Measurements from ENCODE around the gene PDZRN3.

The PDZRN3 gene

DNA sequence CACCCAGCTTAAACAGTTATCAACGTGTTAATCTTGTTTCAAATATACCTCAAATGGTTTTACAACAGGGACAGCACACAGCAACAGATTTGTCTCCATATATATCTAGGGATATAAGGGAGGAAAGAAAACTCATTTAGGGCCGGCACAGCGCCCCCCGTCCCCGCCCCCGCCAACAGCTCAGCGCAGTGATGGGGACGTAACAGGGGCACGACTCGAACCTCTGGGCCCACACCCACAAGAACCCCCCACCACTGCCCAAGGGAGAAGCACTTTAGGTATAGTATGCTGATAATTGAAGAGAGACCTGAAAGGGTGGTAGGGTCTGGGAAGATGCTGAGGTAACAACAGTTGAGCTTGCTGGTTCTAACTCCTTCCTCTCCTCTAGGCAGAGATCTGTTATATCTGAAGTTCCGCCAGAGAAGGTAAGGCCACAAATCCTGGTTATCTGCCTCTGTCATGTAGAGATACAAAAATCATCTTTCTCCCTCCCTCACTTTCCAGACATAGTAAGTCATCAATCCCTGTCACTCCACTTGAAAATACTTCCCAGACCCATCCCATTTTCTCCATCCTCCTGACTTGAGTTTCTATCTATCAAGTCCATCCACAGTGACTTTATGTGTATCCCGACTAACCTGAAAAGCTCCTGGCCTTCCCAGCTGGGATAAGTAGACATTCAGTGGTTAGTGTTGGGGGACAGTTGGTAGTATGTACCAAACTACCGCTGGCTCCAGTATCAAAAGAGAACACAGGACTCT, 126.9 kb downstream of the PDZRN3 start:
- no peak for DNase-seq (ENCODE audit: low read depth, low spot score)

DNA sequence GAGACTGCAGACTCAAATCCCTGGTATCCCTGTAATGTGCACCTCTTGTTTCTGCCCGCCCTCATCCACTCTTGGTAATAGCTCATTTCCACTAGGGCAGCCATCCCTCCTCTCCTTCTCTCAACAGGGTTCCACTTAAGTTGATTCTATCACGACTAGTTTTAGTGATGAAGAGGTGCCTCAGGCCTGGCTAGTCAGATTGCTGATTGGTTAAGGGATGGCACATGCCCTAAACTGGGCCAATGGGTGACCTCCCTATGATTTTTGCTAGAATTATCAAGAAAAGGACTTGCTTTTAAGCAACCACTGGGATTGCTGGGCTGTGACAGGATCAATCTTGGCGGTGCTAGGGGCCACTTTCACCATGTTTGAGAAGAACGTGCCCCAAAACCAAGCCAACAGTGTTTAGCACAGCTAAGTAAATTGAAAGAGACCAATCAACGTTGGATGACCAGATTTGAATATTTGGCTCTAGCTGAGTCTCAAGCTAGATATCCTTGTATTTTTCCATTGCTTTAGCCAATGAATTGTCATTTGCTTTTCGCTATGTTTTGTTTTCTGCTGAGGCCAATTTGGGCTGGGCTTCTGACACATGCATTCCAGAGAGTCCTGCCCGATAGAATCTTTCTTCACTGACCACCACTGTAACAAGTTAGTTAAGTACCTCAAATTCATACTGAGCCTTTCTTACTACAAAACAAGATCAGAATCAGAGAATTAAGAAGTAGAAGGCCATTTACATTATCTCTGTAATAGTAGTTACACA, 131.0 kb downstream of the PDZRN3 start:
- no peak for DNase-seq (ENCODE audit: low read depth, low spot score)

DNA sequence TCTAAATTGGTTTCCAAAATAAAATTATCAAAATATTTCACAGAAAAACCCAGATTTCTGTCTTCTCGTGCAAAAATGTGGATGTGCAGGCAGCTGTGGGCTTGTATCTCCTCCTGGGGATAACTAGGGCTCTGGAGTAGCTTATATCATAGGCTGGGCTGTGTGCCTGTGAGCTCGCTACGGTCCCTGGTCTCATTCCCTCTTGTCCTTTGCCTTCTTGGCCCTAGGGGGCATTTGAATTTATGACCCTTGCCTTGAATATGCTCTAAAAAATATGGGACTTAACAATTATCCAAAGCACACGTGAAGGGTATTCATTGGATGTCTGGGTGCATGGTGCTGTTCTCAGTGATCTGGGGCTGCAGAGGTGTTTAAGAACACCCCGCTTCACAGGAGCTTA, 132.6 kb downstream of the PDZRN3 start:
- no peak for DNase-seq (ENCODE audit: low read depth, low spot score)

DNA sequence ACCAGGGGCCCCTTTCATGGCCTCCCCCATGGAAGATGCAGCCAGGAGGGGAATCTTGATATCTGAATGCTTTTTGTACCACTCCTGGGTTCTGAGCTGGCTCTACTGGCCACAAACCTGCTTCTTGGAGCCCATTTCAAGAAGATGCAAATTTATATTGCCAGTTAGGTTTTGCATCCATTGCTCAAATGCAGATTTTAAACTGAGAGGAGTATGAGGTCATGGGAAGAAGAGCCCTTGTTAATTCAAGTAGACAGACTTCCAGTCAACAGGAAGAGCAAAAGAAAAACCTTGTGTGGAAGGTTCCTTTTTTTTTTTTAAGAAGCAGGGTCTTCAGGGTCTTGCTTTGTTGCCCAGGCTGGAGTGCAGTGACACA, 133.5 kb downstream of the PDZRN3 start:
- DNase-seq (ENCODE audit: low read depth, low spot score) = no peak

DNA sequence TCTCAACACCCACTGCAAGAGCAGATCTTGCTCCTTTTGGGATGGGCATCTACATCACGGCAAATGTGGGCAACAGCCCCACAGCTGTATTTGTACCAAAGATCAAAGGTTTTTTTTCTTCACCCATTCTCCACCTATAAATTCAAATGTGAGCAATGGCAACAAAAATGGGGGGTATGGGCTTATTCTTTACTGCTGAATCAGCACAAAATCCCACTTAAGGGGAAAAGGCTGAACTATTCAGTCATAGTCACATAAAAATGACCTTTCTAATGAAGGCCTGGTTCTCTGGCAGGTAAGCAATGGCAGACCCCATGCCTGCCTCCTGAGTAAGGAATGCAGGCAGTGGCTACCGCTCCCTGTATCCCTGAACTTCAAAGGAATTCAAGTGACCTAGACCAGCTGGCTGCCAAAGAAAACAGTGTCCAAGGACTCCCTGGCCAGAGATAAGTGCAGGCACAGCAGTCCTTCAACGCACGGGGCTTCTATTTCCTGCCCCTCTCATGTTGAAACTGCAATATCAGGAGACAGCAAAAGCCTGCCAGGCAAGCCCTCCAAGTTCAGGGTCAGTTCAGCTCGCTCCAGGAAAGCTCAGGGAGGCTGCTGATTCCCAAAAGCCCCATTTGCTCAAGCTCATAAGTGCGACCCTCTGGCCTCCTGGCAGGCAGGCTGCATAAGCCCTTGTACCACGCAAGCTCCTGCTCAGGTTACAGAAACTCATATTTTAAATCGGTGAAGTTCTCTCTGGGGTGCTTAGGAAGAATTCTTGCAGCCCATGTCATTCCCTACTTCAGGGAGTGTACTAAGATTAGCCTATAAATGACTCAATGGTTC, 134.1 kb downstream of the PDZRN3 start:
- peak; percentile 89 for DNase-seq (ENCODE audit: low read depth, low spot score)

DNA sequence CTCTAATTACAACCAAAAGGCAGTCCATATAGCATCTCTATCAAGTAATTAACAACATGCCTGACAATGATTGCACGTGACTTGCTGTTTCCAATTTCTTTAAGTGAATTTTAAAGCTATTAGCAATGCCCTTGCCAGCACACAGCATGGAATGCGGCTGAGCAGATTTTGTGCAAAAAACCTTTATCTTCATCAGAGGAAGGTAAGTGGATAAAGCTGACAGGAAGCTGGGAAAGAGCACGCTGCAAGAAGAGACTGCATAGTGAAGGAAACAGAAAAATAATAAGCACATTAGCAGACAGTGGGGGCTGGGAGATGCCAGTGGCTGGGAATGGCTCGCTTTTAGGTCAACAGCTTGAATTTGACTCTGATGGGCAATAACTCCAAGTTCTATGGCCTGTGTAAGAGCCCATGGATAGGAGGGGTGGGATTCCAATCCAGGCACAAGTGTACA, 138.8 kb downstream of the PDZRN3 start:
- DNase-seq (ENCODE audit: low read depth, low spot score) = no peak

DNA sequence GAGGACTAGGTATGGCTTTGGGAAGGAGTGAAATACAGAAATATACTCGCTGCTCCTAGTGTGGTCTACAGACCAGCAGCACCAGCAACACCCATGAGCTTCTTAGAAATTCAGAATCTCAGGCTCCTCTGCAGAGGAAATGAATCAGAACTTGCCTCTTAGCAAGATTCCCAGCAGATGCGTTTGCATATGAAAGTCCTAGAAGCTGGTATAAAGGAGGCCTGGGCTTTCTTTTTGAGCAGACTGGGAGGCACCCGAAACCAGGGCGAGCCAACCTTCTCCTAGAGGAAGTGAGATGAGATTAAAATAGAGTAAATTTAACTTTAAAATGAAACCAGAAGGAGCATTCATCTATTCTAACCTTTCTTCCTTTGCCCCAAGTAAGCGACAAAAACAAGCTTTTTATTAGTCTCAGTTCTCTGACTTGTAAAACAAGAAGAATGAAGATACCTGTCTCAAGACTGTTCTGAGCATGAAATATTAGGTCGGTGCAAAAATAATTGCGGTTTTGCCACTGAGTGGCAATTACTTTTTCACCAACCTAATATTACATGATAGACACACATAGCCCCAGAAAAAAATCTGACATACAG, 140.0 kb downstream of the PDZRN3 start:
- DNase-seq (ENCODE audit: low read depth, low spot score) = no peak

DNA sequence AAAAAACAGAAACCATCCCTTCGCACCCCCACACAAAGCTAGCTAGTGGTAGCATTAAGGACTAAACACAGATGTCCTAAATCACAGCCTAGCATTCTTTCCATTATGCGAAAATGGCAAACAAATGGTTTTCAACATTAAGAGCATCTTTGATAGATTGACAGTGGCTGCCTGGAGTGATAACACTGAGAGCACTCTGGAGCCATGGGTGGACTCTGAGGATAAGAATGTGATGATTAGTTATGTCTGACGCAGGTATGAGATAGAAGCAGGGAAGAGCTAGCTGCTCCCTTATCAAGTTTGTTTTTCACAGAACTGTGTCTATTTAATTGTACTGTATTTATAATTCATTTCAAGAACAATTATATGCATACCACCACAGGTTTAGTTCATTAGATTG, 142.9 kb downstream of the PDZRN3 start:
- no peak for DNase-seq (ENCODE audit: low read depth, low spot score)

DNA sequence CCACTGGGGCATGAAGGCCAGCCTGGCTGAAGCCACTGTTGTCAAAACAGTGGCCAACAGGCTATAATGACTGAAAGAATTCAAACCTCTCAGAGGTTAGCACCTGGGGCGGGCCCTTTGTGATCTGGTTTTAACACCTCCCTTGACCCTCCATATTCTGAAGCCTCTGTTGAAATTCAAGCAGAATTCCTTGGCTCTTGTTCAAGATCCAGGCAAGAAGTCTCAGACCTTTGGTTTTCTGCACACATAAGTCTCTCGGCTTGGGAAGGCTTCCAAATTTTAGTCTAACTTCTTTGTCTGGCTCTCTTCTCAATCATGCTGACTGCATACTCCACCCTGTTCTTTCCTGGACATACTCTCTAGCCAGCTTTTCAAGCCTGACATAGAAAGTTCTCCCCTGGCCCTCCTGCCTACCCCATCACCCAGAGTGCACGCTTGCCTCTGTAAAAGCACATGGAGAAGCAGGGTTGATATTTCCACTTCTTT, 144.5 kb downstream of the PDZRN3 start:
- DNase-seq (ENCODE audit: low read depth, low spot score) = no peak

DNA sequence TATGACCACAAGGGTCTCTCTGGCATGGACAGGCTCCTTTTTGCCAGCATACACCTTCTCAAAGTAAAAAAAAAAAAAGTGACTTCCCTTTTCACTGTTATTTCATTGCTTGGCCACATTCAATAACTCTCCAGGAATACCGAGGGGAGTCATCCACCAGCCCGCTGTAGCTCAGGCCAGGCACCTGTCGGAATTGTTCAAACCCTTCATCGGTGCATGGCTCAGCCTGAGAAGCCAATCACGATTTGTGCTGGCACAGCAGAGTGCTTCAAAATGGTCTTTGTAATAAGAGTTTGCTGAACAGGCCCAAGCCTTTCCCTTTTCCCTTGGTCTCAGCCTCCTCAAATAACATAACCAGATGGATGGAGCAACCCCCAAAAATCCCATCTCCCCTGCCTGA, 145.4 kb downstream of the PDZRN3 start:
- DNase-seq (ENCODE audit: low read depth, low spot score) = no peak

DNA sequence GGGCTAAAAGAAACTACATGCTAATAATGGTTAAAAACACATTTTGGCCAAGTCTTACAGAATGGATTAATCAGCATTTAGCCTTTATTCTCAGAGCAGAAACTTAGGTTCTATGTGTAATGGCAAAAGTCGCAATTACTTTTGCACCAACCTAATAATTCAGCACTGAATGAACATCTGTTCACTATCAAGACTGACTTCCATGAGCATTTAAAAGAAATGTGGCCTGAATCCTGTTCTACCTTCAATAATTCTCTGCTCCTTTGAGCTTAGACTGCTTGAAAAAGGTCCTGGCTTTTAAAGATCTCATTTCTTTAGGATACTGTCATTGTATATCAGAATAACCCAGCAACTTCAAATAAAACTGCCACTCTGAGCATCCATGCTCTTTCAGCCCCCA, 145.9 kb downstream of the PDZRN3 start:
- DNase-seq (ENCODE audit: low read depth, low spot score) = no peak

DNA sequence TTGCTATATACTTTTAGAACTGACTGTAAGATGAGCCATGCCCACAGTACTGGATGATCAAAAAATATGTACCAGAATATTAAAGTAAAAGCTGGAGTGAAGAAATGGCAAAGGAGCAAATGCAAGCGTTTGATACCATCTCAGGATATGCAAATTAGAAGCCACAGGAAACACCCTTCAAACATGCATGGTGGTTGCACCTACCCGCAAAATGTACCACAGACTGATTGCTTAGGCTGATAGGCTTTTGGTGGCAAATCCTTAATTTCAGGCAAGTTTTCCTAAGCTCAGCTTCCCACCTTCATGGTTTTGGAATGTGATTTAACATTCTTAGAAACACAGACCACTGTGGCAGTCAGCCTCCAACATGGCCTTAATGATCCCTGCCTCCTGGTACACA, 149.0 kb downstream of the PDZRN3 start:
- DNase-seq (ENCODE audit: low read depth, low spot score) = no peak

DNA sequence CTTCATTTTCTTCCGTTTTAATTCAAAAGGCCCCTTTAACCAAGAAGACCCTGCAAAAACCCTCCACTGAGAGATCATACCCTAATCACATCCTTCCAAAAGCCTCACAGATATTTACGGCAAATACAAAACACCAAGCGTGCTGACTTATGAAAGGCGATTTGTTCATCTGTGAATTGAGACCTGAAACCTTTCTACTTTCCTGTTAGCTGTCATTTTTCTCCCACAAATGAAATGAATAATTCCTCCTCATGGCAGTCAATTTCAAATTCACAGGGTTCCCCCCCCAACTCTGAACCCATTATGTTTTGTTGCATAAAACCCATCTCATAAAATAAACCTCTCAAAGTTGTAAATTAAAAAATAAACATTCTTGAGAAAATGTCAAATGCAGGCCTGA, 149.6 kb downstream of the PDZRN3 start:
- no peak for DNase-seq (ENCODE audit: low read depth, low spot score)

DNA sequence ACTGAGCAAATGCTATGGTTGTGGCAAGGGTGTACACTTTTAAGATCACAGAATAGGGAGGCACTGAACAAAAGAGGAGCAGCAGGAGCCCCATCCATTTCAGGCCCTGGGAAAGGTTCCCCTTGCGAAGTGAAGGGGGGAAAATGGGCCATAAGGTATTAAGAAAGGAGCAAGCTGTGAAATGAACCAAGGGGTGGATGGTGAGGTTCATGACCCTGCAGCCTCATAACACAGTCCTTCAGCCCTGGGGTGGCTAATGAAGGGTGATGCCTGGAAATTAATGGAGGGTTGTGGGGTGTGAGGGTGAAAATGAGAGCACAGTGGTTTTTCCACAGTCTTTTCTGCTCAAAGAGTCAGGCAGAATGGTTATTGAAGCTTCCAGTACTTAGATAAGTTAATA, 150.1 kb downstream of the PDZRN3 start:
- no peak for DNase-seq (ENCODE audit: low read depth, low spot score)

DNA sequence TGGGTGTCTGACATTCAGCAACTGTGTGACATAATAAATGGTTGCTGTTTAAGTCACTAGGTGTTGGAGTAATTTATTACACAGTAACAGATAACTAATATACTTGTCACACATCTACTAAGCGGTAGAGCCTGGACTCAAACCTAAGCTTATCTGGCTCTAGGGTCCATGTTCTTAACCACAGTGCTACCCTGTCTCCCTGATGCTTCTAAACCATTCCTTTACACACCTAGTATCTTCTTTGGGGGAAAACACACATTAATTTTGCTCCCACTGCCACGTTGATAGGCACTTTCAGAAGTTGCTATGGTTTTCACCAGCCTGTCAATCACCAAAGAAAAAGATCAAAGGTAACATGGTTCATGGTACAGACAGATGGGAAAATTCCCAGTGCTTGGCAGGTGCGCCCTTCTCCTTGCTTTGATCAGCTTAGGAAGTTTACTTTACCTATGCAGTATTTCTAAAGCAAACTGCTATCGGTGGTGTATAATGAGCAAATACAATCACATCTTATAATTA, 150.8 kb downstream of the PDZRN3 start:
- no peak for DNase-seq (ENCODE audit: low read depth, low spot score)

DNA sequence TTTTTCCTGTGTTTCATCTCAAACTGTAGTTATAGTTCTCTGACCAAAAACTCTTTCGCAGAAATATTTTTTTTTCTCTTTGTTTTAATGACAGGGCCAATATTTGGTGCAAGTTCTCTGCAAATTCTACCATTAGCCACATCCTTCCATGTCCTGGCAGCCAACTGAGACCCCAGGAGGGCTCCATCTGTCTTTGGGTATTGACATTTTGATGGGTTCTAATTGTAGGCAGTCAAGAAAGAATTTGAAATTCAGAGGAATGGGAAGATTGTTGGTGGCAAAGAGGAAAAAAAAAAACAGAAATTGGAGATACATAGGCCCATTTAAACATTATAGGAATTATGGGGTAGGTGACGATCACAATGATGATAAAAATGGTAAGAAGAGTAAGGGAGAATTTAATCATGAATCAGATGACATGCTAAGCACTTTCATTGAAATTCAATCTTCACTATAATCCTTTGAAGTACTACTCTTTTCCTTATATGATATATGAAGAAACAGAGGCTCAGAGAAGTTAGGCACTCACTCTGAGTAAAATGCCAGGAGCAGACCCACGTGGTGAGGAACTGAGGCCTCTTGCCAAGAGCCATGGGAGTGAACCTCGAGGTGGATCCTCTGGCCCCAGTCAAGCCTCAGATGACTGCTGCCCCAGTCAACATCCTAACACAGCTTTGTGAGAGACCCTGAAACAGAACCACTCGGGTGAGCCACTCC, 151.4 kb downstream of the PDZRN3 start:
- no peak for DNase-seq (ENCODE audit: low read depth, low spot score)

DNA sequence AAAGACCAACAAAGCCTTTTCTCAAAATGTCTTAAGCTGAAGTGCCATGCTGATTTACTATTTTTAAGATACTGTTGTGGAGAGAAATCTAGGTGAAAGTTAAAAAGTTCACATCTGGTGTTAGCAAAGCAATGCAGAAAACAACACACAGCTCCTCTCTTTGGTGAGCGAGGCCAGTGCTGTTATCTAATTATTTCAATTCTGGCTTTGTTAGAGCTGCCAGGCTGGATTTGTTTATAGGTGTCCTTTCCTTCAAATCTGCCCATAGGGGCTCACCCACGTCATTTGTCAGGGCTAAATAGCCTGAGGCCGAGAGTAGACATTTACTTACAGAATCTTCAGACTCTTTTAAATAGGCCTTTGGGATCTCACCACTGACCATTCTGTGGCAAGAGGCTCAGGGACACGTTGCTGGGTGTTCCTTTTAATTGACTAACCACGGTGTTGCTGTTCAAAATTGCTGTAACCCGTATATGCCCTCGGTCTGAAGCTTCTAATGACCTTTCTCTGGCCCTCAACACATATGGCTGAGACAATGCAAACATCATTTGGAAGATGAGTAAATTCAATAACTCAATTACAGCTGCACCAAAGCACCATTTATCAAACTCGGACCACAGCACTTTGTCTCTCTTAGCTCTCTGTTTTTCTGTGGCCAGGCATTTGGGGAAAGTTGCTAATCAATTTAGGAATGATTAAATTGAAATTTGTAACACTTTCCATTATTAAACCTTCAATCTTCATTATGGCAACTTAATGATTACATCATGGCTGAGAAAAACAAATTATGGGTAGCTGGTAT, 152.6 kb downstream of the PDZRN3 start:
- DNase-seq (ENCODE audit: low read depth, low spot score) = no peak

DNA sequence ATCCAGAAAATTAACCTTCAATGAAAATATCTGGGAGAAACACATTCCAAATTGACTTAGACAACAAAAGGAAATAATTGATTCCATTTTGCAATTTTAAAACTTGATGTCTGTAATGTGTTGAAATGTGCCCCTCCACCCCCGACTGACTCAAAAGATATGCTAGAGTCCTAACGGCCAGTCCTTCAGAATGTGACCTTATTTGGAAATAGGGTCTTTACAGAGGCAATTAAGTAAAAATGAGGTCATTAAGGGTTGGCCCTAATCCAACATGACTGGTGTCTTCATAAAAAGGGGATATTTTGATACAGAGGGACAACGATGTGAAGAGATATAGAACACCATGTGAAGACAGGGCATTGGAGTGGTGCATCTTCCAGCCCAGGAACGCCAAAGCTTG, 153.9 kb downstream of the PDZRN3 start:
- no peak for DNase-seq (ENCODE audit: low read depth, low spot score)

DNA sequence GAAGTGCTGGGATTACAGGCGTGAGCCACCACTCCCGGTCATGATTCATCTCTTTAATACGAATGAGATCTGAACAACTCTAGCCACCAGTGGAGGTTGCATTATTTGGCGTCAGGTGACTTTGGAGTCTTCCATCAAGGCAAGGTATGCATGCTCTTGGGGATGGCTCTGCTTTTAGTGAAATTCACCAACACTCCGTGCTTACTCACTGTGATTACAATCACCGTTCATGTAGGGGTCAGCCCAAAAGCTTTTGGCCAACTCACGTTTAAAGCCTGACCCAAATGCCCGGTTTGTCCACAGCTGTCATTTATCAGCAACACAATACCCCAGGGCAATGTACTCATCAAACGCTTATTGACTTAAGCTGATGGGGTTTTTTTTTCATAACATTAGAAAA, 155.4 kb downstream of the PDZRN3 start:
- no peak for DNase-seq (ENCODE audit: low read depth, low spot score)

DNA sequence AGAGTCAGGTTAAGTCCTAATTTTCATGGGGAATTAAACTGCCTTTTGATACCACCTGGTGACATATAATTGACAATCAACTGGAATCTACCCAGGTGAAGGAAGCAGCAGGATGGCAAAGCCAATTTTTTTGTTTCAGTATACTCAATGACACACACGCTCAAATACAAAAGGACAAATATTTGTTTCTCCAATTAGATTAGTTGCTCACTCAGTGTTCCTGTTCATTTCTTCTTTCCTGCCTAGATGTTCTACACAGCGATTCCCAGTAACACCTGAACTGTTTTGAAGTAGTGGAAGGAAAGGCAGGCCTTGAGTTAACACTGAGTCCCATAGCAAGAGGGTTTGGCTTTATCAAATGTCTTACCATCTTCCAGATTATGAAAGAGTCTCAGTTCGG, 157.5 kb downstream of the PDZRN3 start:
- DNase-seq (ENCODE audit: low read depth, low spot score) = no peak

Data from brain pericyte (primary cell).